HG03520 (cell line): Measurements from ENCODE around the gene LDB2.

Source experiments
- ATAC-seq: cut with Tn5 transposase; IDR thresholded peaks from one replicate; pipeline ENCODE4 v1.9.1; 2021; ENCODE audit warnings: mild to moderate bottlenecking, moderate library complexity; ENCODE audit not compliant: unreplicated experiment

The LDB2 gene

DNA sequence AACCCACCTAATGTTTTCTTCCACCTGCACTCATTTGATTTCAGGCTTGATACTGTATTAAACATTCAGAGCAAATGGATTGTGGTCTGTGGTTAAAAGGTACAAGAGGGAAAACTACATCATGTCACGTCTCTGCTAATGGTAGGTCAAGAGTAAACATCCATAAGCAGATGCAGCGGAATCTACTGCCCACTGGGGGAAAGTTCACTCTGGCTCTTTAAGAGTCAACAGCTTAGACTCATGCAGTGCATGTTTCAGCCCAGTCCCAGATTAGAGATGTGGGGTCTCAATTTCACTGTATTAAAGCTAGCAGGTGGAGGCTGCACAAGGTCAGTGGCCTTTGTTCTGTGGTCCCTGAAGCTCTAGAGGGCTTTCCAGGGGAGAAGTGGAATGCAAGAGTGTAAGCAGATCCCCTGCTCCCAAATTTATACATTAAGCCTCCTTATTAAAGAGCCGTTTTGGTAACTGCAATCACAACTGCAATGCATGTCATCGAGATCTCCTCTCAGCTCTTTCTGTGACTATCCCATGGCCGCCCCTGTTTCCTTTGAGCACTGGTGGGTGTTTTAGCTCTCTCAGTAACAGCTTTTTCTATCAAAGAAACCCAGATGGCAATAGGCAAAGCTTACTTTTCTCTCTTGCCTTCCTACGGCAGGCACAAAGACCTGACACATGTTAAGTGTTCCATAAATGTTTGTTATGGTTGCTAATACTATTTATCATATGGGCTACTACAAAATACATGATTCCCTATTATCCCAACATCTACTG lies 53.4 kb downstream of the LDB2 start:
- no peak for ATAC-seq

DNA sequence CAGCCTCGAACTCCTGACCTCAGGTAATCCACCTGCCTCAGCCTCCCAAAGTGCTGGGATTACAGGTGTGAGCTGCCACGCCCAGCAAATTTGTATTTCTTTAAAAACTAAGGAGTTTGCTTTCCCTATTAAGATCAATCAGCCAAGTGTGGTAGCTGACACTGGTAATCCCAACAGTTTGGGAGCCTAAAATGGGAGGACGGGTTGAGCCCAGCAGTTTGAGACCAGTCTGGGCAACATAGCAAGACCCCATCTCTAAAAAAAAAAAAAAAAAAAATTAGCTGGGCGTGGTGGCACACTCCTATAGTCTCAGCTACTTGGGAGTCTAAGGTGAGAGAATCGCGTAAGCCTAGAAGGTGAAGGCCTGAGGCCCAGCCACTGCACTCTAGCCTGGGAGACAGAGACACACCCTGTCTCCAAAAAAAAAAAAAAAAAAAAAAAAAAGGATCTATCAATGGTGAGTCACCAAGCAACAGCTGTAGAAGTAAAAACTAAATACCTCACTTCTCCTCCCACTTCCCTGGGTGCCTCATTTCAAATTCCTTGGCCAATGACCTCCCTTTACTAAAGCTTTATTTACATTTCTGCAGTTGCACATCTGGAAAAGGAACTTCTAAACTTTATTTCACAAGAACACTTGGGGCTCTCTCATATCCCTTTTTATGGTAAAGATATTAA lies 54.5 kb downstream of the LDB2 start:
- no peak for ATAC-seq

DNA sequence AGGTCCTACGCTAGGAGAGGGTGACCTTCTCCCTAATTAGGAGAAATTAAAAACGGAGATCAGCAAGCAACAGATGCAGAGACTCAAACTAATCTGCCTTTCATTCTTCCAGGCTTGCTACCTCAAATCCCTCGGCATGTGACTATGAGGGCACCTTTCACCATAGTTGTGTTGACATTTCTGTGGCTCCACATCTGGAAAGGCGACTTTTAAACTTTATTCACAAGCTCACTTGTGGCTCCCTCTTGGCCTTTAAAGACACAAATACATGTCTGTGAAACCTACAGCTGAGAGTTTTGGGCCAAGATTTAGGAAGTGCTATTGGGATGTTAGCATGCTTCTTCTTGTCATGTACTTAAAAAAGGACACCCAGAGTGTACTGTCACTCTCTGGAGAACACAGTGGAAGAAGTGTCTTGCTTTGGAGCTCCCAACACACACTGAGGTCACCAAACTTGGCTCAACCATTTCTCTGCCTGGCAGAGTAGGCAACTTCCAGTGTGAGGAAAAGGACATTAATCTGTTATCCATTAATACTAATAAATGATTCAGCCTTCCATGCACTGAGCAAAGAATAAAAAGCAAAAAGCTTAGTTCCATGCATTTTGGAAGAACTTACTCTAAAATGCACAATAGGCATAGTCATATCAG lies 60.1 kb downstream of the LDB2 start:
- no peak for ATAC-seq

DNA sequence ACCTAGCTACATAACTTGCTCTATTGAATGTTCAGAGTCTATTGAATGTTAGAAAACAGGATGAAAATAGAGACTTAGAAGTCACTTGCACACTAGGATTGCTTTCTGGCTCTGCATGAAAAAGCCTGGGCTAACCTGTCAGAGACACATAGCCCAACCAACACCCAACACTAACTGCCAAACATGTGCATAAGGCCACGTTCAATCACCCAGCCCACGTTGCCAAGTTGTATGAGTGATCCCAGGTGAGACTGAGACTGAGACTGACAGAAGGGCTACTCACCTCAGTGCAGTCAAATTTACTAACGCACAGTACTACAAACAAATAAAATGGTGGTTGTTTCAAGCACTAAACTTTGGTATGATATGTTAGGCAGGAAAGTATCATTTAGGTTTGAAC lies 61.0 kb downstream of the LDB2 start:
- no peak for ATAC-seq

DNA sequence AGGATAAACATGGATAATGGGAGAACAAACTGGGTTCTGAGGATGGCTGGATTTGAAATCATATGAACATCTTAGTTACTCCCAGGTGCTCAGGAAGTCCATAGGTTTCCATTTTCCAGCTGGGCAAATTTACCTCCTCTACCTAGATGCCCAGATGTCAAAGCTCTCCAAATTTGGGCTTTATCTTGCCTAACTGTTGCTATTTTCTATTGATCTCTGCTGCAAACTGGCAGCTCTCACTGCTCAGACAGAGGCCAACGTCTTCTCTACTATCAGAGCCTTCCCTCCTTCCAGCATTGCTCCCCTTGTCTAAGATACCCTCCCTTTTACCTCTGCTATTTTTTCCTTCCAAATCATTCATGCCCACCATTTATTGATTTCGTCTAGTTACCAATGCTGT lies 62.1 kb downstream of the LDB2 start:
- ATAC-seq: no peak

DNA sequence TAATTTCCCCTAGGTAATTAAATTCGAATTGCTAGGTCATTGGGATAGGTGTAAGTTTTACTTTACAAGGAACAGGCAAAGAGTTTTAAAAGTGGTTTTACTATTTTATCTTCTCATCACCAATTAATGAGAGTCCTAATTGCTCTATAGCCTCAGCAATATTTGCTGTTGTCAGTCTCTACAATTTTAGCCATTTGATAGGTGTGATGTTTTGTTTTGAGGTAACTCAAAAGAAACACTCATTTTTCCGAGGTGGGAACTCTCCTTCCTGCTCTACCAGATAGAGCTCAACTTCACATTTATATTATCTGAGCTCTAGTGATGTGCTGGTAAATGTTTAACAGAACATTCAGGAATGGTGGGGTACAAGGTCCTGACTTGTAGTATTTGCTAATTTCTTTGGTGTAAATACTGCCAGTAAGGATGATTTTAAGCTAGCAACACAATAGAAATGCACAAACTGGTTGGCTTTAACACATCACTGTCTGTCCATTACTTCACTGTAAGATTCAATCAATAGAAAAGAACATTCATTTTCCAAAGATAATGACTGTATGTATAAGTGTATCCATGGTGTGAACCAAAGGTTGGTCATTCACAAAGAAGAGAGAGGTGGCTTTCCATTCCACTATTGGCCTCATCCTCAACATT lies 62.7 kb downstream of the LDB2 start:
- ATAC-seq: no peak

DNA sequence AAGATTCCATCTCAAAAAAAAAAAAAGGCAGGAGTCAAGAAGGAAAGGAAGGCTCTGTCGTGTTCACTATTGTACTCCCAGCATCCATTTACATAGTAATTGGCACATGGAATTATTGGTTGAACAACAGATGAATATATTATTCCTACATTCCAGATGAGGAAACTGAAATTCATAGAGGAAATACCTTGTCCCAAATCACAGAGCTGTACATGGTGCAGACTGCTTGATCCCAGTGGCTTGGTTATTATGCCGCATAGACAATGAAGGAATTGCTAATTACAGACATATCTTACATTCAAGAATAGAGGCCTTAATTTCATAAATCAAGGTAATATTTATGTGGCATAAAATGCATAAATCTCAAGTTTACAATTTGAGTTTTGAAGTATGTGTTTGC lies 63.6 kb downstream of the LDB2 start:
- ATAC-seq: no peak

DNA sequence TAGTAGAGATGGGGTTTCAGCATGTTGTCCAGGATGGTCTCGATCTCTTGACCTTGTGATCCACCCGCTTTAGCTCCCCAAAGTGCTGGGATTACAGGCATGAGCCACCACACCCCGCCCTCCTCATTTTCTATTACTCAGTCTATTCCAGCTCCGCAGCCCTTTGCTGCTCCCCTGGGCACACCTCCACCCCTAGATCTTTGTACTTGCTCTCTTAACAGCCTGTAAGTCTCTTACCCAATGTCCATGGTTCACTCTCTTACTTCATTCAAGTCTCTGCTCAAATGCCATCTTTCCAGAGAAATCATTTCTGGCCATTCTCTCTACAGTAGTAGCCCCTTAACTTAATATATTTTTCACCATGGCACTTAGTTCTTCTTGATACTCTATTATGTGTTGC lies 64.7 kb downstream of the LDB2 start:
- ATAC-seq: no peak

DNA sequence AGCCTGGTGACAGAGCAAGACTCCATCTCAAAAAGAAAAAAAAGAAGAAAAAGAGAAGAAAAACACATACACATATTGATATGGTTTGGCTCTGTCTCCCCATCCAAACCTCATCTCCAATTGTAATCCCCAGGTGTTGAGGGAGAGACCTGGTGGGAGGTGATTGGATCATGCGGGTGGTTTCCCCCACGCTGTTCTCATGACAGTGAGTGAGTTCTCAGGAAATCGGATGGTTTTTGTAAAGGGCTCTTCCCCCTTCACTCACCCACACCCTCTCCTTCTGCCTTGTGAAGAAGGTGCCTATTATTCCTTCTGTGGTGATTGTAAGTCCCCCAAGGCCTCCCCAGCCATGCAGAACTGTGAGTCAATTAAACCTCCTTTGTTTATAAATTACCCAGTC lies 68.4 kb downstream of the LDB2 start:
- no peak for ATAC-seq

DNA sequence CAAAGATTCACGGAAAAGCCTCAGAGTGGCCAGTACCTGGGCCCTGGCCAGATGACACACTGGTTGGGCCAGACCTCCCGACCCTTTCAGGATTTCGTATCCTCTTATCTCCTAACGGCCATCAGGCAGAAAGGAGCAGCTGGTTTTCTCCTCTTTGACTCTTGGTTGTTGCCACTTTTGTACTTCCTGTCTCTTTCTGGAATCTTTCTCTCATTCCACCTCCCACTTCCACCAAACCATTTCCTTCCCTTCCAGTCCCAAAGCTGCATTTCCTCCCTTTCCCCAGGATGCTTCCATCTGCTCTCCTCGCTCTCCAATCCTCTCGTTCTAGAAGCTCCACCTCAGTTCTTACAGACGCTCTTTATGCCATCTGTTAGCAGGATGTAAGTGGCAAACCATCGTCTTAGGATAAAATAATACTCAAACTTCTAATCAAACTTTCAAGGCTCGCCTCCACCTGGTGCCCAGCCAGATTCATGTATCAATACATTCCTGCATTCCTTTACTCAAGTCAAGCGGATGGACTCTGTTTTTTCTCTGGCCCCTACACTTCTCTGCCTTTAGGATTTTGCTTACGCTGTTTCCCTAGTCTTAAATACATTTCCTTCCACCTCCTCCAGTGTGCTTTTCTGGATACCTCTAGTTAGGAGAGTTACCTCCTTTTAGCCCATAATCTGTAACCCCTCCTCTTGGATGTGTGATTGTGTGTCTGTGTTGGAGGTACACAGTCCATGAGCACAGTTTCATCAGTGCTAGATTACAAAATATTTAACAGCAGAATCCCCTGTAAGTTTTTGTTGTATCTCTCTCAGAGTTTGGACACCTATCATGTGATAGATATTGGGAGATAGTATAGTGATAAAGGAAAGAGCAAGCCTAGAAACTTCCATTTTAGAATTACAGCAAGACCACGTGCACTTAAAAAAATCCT lies 70.4 kb downstream of the LDB2 start:
- no peak for ATAC-seq

DNA sequence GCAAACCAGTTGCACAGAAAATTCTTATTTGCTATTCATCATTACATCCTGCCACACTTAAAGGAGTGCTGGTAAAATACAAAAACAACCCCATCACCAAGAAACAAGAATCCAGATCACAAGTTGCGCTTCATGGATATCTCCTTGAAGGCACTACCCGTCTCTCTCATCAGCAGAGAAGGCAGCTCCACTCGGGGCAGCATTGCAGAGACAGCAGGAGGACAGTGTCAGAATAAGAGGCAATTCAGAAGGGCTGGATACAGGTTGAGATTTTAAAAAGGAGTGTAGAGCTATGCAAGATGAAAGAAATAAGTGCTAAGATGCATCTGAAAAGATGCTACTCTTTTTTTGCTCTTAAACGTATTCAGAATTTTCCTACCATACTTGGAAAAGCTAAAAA lies 71.4 kb downstream of the LDB2 start:
- ATAC-seq: no peak

DNA sequence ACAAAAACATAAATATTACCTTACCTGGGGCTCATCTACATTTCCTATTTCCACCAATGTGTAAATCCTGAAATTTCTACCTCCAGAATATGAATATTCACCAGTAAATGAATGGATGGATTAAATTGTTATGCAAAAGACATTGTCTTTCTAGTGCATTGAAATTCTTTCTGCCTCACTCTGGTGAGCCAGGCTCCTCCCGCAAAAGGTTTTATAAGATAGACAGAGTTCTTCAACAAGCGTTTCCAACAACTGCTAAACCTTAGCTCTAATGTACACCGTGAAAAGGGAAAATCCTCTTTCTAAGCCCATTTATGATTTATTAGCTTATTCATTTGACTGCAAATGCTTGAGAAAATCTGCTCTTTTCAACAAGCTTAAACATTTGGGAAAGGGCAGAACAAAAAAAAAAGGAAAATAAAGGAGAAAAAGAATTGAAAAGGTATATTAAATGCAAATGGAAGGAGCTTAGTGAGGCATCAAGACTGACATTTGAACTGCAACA lies 72.0 kb downstream of the LDB2 start:
- ATAC-seq: no peak

DNA sequence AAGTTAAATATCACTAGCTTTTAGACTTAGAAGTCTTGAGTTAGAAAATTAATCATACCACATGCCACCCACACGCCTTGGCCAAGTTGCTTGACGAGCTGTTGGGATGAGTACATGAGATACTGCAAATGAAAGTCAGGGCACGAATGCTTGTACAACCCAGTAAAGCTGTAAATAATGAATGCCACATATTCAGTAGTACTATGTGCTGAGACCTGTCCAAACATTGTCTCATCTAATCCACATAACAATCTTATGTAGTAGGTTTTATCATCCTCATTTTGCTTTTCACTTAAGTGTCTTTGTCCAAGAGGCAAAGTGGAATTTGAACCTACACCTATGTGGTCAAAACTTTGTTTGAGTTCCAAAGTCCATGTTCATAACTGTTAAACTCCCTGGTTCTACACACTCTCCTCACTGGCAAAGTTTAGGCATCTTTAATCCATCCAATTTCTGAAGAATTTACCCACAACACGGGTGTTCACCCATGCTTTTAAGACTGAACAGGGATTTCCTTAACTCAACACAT lies 74.1 kb downstream of the LDB2 start:
- ATAC-seq: no peak

DNA sequence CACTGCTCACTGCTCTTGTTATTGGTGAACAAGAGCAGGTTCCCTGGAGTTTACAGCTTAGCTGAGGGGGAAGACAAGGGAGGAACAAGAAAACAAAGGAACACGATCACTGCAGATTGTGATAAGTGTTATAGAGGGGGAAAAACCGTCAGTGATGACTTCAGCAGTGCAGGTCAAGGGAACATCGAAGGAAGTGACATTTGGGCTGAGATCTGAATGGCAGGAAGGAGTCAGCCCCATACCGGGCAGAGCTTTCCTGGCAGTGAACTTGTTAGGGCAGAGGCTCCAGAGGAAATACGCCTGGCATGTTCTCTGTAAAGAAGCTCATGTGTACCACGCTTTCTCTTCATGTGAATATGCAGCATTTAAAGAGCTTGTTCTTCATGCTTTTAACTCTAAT lies 78.1 kb downstream of the LDB2 start:
- no peak for ATAC-seq

DNA sequence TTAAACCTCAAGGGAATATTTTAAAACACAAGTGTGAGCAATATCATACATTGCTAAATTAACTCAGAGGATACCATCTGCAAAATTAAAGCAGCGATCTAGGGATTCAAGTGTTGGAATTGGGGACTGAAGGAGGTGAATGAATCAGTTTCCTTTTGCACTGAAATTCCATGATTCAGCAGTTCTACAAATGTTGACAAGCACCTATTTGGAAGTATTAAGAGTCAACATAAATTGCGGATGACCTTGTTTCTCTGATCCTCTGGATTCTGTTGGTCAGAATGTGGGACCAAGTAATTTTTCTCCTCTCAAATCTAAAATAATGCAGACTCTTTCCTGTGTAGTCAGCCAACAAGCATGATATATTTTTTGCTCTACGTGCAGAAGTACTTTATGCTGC lies 78.8 kb downstream of the LDB2 start:
- no peak for ATAC-seq

DNA sequence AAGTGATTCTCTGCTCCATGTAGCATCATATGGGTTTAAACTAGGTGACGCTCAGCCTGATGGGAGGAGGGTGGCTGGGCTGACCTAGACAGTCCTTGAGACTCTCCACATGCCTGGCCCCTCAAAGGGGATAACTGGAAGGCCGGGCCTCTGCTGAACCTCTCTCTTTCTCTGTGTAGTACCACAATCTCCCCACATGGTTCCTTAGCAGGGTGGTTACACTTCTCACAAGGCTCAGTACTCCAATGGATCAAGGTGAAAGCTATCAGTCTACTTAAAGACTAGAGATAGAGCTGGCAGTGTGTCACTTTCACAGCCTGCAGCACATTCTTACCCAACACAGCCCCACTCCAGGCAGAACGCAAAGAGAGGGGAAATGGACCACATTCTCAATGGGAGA lies 80.4 kb downstream of the LDB2 start:
- ATAC-seq: no peak

DNA sequence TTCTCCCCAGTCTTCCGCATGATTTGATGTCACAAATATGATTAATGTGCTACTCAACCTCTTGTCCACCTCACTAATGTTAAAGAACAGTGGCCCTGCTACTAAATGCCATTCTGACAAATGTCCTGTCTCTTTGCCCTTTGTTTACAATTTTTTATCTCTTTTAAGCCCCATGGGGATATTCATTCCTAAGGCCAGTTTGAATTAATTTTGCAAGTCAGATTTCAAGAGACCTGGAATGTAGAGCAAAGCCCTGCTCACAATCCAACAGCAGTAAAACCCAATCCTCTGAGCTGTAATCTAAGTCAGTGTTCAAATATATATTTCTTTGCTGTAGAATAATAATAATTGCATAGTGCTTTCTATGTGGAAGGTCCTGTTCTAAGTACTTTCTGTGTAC lies 81.2 kb downstream of the LDB2 start:
- no peak for ATAC-seq

DNA sequence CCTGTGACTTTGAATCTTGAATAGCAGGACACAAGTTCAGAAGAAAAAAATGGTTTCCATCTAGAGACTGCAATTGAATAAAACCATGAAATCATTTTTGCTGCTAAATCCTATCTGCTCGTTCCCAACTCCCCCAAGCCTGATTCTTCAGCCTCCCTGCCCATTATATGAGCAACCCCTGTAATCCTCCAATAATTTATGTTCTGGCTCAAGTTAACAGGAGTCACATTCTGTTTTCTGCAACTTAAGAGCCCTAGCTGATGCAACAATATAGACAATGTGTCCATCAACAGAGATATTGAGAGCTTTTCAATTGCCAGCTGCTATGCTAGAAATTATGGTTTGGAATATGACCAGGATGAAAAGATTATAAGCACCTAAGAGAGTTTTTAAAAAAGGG lies 84.1 kb downstream of the LDB2 start:
- ATAC-seq: no peak

DNA sequence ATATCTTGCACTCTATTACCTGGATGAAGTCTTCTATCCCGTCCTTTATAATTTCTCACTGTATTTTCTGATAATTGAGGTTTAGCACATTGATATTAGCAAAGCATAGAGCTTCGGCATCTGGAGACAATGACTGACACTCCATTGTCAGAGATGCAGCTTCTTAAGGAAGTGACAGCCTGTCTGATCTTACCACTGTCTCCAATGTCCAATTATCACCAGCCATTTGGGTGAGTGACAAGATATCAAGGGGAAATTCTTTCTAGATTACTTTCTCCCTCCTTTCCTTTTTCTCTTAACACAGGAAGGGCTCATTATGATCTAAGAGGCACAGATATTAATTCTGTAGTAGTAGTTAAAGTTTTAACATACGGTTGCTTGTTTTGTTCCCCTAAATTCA lies 86.4 kb downstream of the LDB2 start:
- ATAC-seq: no peak

DNA sequence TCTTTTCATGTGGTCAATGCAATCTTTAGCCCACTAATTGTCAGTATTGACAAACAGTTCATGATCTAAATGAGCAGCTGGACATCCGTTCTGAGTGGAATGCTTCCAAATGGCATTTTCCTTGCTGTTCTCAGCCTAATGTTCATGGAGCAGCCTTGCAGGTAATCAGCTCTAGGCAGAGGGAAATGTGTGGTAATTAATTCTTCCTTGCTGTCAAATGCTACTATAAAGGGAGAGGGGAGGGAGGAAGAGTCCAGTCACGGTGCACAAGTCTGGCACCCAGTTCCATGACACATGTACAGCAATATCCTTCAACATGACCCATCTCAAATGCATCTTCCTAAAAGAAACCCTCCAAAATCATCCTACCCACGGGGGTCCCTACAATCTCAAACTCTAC lies 88.5 kb downstream of the LDB2 start:
- ATAC-seq: no peak
